GM18505 (cell line): ENCODE data around the gene ZSCAN26.

Experiments used
- ATAC-seq: cut with Tn5 transposase; IDR thresholded peaks from one replicate; pipeline ENCODE4 v1.9.1; 2021; ENCODE audit not compliant: unreplicated experiment
- POLR2A ChIP-seq: IDR thresholded peaks from 4 replicates; pipeline ENCODE4 v1.6.1; 2011; ENCODE audit warnings: borderline replicate concordance; ENCODE audit not compliant: insufficient read depth, insufficient read length; ENCODE audit errors: extremely low read depth

ZSCAN26 gene

DNA sequence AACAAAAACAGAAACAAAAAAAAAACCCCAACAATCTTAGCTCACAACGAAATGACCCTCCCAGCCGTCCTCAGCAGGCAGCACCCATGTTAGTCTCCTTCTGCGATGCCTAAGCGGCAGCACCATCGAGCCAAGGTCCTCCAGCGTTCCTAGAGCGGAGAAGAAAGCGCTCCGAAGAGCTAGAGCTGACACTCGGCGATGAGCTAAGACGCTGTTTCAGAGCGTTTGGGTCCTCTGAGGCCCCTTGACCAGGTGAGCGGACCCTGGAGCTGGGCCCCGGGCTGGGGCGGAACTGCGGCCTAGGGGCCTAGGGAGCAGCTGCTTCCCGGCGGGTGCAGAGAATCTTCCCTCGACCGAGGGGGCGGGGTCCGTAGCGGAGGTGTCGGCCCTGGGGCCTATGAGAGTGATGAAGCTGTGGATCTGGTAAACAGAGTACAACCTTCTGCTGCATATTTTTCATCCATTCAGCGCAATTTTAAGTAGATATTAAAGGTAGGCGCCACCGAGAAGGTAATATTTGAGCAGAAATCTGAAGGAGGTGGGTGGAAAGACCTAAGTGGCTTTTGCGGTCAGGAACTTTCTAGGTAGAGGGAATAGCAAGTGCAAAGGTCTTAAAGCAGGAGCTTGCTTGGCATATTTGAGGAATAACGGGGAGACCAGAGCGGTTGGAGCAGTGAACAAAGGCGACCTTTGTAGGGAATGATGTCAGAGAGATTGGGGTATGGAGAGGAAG, at the start of gene ZSCAN26:
Gene ZSCAN26, plus strand, starts transcription at position 182 of the 733 bp plus-strand sequence. CDS start 4,777 bp downstream, outside the sequence.
- peak; percentile 78 for TF ChIP-seq POLR2A
- ATAC-seq: peak; percentile 89

DNA sequence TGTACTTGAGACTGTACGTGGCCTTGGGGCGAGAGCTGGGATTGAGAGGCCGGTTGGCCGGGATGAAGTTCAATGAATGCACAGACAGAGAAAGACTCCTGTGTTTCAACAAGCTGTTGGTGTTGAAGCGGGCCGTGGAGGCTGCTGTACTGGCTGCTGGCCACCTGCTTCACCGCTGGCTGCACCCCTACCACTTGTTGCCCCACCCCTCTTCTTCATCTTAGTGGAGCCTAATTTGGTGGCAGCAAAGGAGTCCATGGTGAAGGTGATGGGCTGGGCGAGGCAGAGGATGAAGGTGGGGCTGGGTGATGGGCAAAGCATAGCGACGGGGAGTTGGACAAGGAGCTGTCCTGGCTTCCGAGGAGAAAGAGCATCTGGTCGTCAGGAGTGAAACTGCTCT, 49.1 kb upstream of the ZSCAN26 start:
- no peak for ATAC-seq
- TF ChIP-seq POLR2A: no peak

GRCh38 chr6:28218312-28219248, 48.4 kb upstream of the ZSCAN26 start:
- TF ChIP-seq POLR2A: peak; percentile 63
- ATAC-seq: no peak

DNA sequence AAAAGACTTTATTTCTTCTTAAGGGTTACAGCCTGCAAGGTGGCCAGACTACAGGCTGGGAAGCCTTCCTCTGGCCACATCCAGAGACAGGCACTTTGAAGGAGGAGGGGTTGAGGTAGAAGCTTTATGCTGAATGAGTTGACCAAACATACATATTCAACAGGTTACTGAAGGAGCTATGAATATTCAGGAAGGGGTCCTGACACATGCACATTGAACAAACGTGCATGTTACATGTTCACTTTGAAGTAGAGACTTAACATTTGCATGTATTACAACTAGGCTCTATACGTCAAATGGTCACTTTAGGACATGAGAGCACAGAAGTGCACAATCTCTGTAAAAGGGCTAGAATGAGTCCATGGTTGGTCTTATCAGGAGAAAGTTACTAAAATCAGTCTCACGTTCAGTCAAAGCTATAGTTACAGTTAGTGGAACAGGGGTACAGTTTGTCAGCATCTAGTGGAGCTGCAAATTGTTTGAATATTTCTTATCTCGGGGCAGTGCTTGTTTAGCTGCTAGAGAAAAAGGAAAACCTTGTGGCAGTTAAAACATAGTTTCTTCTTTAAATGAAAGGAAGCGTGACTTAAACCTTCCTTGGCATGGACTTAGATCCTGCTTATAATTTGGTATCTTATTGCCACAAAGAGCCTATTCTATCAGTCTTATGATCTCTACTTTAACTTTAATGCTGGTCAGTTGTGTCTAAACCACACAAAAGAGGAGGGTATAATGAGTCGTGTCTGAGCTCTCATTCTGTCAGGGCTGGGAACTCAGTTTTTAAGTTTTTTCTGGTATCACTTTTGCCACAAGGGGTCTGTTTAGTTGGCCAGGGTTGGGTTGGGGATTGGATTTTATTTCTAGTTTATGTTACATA, 46.4 kb upstream of the ZSCAN26 start:
- no peak for TF ChIP-seq POLR2A

GRCh38 chr6:28224131-28225055, 42.5 kb upstream of the ZSCAN26 start:
- ATAC-seq: no peak

More for the DNA sequence above, 46.4 kb upstream of the ZSCAN26 start:
- no peak for ATAC-seq

GRCh38 chr6:28225056-28225834, 41.7 kb upstream of the ZSCAN26 start, which contains the start of gene ZSCAN9:
ZSCAN9 (plus strand) TSS chr6:28225275; CDS start chr6:28227085, 1,810 bp downstream.
- peak; percentile 72 for ATAC-seq
- TF ChIP-seq POLR2A: peak; percentile 85

More at GRCh38 chr6:28224131-28225055, 42.5 kb upstream of the ZSCAN26 start:
- no peak for TF ChIP-seq POLR2A

DNA sequence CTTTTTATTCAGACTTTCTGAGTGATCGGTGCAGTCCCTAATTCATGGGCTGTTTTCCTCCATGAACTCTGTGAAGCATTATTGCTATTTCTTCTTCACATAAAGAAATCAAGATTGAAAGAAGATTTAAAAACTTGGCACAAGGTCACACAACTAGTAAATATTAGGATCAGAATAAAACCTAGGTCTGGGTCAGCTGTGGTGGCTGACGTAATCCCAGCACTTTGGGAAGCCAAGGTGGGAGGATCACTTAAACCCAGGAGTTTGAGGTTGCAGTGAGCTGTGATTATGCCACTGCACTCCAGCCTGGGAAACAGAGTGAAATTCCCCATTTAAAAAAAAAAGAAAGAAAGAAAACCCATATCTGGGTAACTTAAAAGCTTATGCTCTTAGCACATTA, 40.5 kb upstream of the ZSCAN26 start:
- no peak for ATAC-seq
- no peak for TF ChIP-seq POLR2A

GRCh38 chr6:28232785-28233184, 34.2 kb upstream of the ZSCAN26 start:
- TF ChIP-seq POLR2A: no peak
- ATAC-seq: no peak

DNA sequence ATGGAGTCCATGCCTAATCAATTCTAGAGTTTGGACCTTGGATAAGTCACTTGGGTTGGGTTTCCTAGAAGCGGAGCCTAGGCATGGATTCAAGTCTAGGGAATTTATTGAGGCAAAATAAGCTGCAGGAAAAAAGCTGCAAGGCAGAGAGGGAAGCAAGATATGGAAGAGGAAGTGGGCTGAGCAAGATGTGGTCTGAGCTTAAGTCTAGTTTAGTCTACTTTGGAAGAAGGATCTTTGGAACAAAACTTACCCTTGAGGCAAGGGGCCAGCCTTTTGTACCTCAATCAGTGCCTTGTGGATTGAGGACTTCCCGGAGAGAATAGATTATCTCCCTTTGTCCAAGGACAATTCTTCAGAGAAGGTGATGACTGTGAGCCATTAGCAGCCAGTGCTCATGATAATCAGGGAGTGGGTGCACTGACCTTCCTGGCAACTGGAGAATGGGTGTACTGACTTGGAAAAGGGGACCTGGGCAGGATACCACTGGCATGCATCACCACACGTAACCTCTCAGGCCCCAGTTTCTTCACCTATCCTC, 31.0 kb upstream of the ZSCAN26 start:
- TF ChIP-seq POLR2A: no peak
- ATAC-seq: no peak

- ATAC-seq: no peak
- no peak for TF ChIP-seq POLR2A
Measured at GRCh38 chr6:28239636-28240035, 27.3 kb upstream of the ZSCAN26 start.

DNA sequence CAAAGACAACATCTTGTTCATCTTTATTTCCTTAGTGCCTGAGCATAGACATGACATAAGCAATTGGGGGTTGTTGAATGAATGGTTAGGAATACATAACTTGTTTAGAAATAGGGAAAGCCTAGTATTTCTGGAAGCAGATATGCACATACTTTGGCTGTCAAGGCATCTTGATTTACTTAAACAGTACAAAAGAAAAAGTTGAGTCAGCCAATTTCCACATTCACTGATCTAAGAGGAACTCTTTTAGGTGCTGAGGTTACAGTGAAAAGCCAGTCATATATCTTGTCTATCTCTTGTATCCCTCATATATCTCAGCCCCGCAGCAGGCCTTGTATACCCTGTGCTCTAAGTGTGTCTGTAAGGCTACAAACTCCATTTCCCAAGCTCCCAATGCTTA, 26.5 kb upstream of the ZSCAN26 start:
- TF ChIP-seq POLR2A: no peak
- no peak for ATAC-seq

DNA sequence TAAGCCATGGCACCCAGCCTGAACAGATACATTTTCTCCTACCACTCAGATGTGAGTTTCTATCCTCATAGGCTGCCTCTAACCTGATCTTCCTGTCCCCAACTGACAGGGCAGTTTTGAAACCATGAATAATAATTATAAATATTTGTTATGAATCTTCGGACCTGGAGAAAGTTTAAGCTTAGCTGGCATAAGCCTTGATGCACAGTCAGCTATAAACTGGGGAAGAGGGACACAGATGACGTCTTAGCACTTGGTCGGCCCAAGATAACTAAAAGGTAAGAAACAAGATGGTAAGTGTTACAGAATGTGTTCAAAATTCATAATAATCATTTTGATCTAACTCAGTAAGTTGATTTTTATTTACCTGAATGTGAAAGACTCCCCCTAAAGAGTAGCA, 23.0 kb upstream of the ZSCAN26 start:
- TF ChIP-seq POLR2A: no peak
- no peak for ATAC-seq
